ENCODE measurements around the gene FXYD1.
A peak's percentile ranks its signal among the peaks of the same experiment; 100 is the strongest.
"Not testable (repeated sequence)": the region's sequence is repeated elsewhere in the genome, so short reads cannot be mapped to it uniquely, and the experiment has no call there.

Gene FXYD1

GRCh38 chr19:35138305-35138892 lies at the start of gene FXYD1:
Gene FXYD1 (plus strand): TSS chr19:35138824. CDS start chr19:35140080, 1,256 bp downstream.
- TF ChIP-seq POLR2A (IDR thresholded peaks at IDR 0.05; ENCODE audit: low read depth, low read length), result no peak
- DNase-seq (ENCODE audit: insufficient read length, low spot score) (no peak), FAIRE-seq (no peak)

GRCh38 chr19:35089554-35089953 lies 49.1 kb upstream of the FXYD1 start:
- no peak for TF ChIP-seq POLR2A (IDR thresholded peaks at IDR 0.05; ENCODE audit: low read depth, low read length)
- no peak for FAIRE-seq
- no peak for DNase-seq (ENCODE audit: insufficient read length, low spot score)

GRCh38 chr19:35090160-35090505 lies 48.5 kb upstream of the FXYD1 start:
- DNase-seq (ENCODE audit: insufficient read length, low spot score) (no peak), FAIRE-seq (no peak)
- TF ChIP-seq POLR2A (IDR thresholded peaks at IDR 0.05; ENCODE audit: low read depth, low read length), result no peak

GRCh38 chr19:35090506-35091214 lies 48.0 kb upstream of the FXYD1 start:
- TF ChIP-seq POLR2A (IDR thresholded peaks at IDR 0.05; ENCODE audit: low read depth, low read length), result no peak
- no peak for FAIRE-seq
- DNase-seq (ENCODE audit: insufficient read length, low spot score), result peak; percentile 84

- FAIRE-seq (no peak), DNase-seq (ENCODE audit: insufficient read length, low spot score) (no peak)
- no peak for TF ChIP-seq POLR2A (IDR thresholded peaks at IDR 0.05; ENCODE audit: low read depth, low read length)
Measured at GRCh38 chr19:35093430-35093829, 45.2 kb upstream of the FXYD1 start.

- no peak for TF ChIP-seq POLR2A (IDR thresholded peaks at IDR 0.05; ENCODE audit: low read depth, low read length)
- FAIRE-seq (no peak), DNase-seq (ENCODE audit: insufficient read length, low spot score) (no peak)
Measured at GRCh38 chr19:35093941-35094647, 44.5 kb upstream of the FXYD1 start.

GRCh38 chr19:35094656-35095055 lies 44.0 kb upstream of the FXYD1 start:
- DNase-seq (ENCODE audit: insufficient read length, low spot score) (no peak), FAIRE-seq (no peak)
- TF ChIP-seq POLR2A (IDR thresholded peaks at IDR 0.05; ENCODE audit: low read depth, low read length), result no peak

- no peak for TF ChIP-seq POLR2A (IDR thresholded peaks at IDR 0.05; ENCODE audit: low read depth, low read length)
- no peak for FAIRE-seq
- no peak for DNase-seq (ENCODE audit: insufficient read length, low spot score)
Measured at GRCh38 chr19:35095667-35096368, 42.8 kb upstream of the FXYD1 start.

- no peak for TF ChIP-seq POLR2A (IDR thresholded peaks at IDR 0.05; ENCODE audit: low read depth, low read length)
- FAIRE-seq (no peak), DNase-seq (ENCODE audit: insufficient read length, low spot score) (no peak)
Measured at GRCh38 chr19:35098413-35099049, 40.1 kb upstream of the FXYD1 start.

- no peak for FAIRE-seq
- no peak for DNase-seq (ENCODE audit: insufficient read length, low spot score)
- TF ChIP-seq POLR2A (IDR thresholded peaks at IDR 0.05; ENCODE audit: low read depth, low read length), result no peak
Measured at GRCh38 chr19:35099155-35099896, 39.3 kb upstream of the FXYD1 start.

GRCh38 chr19:35099897-35100275 lies 38.7 kb upstream of the FXYD1 start:
- no peak for FAIRE-seq
- DNase-seq (ENCODE audit: insufficient read length, low spot score), result no peak
- TF ChIP-seq POLR2A (IDR thresholded peaks at IDR 0.05; ENCODE audit: low read depth, low read length), result no peak

GRCh38 chr19:35100588-35101533 lies 37.8 kb upstream of the FXYD1 start:
- FAIRE-seq (no peak), DNase-seq (ENCODE audit: insufficient read length, low spot score) (no peak)
- TF ChIP-seq POLR2A (IDR thresholded peaks at IDR 0.05; ENCODE audit: low read depth, low read length), result no peak

GRCh38 chr19:35101949-35102348 lies 36.7 kb upstream of the FXYD1 start:
- FAIRE-seq; DNase-seq (ENCODE audit: insufficient read length, low spot score): not testable (repeated sequence)

- FAIRE-seq; DNase-seq (ENCODE audit: insufficient read length, low spot score): not testable (repeated sequence)
Measured at GRCh38 chr19:35103614-35104013, 35.0 kb upstream of the FXYD1 start.

Data from H54 (cell line).